Prostate gland (tissue), 2 donors: ENCODE results near the gene CHD8.

Experiments used
- POLR2A ChIP-seq: fragments of 450-650 bp; IDR thresholded peaks from one replicate; pipeline ENCODE4 v1.6.1; 2016; ENCODE audit warnings: antibody characterized with exemption, mild to moderate bottlenecking
- POLR2AphosphoS5 ChIP-seq: sonication (generic); formaldehyde crosslinking; IDR thresholded peaks from one replicate; pipeline ENCODE4 v1.6.1; 2017; ENCODE audit warnings: antibody characterized with exemption
- TF ChIP-seq, protein P1 (sequence below), 4 experiments: fragments of 200-600 bp in 2 of 4; fragments of 450-650 bp in 2 of 4; sonication (generic) in 2 of 4; IDR thresholded peaks; 1 replicate in 3 of 4; 2 replicates in 1 of 4; pipeline ENCODE4 v1.5.1; 2016 to 2019; ENCODE audit warnings: antibody characterized with exemption in 4 of 4, mild to moderate bottlenecking in 2 of 4, moderate library complexity in 2 of 4

DNA sequence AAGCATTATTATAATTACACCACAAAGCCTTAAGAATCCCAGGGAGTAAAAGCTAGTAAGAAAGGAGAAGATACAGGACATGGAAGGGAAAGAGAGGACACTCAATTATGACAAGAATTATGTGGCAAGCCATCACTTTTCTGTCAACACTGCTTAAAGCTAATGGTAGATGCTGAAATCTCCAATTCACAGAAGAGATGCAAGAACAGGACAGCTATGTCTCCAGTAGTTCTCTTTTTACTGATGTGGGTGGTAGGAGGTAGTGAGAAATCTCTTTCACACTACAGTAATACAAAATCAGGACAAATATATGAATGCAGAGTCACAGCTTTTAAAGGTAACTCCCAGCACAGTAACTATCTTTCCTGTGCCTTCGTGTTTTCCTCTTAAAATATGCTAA, 29.2 kb downstream of the CHD8 start:
- TF ChIP-seq POLR2A = no peak
- TF ChIP-seq, protein P1, sequence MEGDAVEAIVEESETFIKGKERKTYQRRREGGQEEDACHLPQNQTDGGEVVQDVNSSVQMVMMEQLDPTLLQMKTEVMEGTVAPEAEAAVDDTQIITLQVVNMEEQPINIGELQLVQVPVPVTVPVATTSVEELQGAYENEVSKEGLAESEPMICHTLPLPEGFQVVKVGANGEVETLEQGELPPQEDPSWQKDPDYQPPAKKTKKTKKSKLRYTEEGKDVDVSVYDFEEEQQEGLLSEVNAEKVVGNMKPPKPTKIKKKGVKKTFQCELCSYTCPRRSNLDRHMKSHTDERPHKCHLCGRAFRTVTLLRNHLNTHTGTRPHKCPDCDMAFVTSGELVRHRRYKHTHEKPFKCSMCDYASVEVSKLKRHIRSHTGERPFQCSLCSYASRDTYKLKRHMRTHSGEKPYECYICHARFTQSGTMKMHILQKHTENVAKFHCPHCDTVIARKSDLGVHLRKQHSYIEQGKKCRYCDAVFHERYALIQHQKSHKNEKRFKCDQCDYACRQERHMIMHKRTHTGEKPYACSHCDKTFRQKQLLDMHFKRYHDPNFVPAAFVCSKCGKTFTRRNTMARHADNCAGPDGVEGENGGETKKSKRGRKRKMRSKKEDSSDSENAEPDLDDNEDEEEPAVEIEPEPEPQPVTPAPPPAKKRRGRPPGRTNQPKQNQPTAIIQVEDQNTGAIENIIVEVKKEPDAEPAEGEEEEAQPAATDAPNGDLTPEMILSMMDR (IDR thresholded peaks at IDR 0.05) = no peak
- TF ChIP-seq POLR2AphosphoS5 = no peak
